CD4-positive, alpha-beta T cell treated with Interleukin-15 for 4 hours (primary cell): ENCODE results near the gene SLC4A7.

ENCODE experiments used
- DNase-seq: peaks from one replicate; pipeline ENCODE4 v3.0.0-alpha.2; 2020; ENCODE audit warnings: low spot score

SLC4A7 gene

DNA sequence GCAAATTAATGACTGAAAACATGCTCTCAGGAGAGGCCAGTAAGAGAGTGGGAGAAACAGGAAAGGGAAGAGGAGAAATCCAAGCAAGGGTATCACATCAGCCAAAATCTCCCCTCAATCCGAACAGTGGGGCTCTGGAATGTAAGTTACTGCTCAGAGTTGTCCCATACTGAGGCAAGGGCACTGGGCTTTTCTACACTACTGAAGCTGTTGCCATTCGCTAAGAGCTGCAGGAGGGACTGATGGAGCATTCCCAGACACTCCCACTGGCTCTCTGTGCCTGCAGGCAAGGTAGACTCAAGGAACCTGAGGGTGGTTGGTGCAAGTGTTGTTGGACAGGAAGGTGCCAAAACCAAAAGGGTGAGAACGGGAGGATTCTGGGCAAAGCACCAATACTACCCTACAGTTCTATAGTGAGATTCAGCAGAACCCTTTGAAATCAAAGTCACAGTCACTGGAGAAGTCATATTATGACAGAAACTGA is 161.1 kb downstream of the SLC4A7 start:
- DNase-seq: no peak
